SIG-M5 treated with dmso at 0.1 percent for 504 hours (cell line): Measurements from ENCODE around the gene POLRMT.
A peak's percentile ranks its signal among the peaks of the same experiment; 100 is the strongest.

Experiments used
- DNase-seq: peaks from one replicate; lab custom pipeline; 2025; ENCODE audit not compliant: unreplicated experiment; lab: John Stamatoyannopoulos, UW

The POLRMT gene

DNA sequence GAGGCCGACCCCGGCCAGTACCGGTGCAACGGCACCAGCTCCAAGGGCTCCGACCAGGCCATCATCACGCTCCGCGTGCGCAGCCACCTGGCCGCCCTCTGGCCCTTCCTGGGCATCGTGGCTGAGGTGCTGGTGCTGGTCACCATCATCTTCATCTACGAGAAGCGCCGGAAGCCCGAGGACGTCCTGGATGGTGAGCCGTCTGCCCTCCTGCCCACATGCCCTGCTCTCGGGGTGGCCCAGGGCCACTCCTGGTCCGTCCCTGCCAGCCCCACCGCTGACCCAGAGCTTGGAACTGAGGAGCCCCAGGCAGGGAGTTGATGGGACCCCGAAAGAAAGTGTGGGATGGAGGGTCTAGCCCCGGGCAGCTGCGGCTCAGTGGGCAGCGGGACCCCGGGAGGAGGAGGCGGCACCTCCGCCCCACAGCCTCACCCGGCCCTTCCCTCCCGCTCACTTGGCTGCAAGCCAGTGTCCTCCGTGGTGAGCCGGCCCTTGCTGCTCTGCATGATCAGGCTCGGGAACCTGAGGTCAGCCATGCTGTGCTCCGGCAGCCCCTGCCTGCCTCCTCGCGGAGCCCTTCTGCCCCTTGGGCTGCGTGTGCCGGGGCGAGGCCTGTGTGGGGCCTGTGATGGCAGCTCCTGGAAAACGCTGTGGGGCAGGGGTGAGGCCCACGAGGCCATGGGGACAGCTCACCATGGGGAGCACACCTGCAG is 51.8 kb downstream of the POLRMT start:
- no peak for DNase-seq

DNA sequence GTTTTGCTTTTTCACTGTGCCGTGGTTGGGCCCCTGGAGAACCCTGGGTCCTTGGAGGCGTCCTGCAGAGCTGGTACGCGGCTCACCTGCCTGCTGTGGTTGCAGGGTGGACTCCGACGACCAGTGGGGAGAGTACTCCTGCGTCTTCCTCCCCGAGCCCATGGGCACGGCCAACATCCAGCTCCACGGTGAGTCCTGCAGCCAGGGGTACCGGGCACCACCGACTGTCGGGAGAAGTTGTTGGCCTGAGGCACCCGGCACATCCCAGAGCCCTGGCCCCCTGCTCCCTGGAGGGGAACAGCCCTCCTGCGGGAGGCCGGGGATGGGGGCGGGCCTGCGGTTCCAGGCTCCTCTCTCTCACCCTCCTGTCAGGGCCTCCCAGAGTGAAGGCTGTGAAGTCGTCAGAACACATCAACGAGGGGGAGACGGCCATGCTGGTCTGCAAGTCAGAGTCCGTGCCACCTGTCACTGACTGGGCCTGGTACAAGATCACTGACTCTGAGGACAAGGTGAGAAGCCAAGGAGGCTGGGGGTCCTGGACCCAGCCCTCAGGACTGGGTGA is 53.0 kb downstream of the POLRMT start:
- no peak for DNase-seq

DNA sequence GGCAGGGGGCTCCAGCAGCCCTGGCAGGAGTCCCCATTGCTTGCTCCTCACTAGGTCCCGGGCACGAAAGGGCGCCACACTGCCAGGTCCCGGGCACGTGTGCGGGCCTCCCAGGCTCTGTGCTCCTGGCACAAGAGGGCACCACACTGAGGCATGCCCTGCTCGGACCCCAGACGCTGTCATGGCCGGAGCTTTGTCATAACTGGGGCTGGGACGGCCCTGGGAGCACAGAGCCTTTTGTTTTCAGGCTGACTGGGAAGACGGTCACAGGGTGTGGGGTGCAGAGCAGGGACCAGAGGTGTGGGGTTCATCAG is 53.5 kb downstream of the POLRMT start:
- DNase-seq = no peak

DNA sequence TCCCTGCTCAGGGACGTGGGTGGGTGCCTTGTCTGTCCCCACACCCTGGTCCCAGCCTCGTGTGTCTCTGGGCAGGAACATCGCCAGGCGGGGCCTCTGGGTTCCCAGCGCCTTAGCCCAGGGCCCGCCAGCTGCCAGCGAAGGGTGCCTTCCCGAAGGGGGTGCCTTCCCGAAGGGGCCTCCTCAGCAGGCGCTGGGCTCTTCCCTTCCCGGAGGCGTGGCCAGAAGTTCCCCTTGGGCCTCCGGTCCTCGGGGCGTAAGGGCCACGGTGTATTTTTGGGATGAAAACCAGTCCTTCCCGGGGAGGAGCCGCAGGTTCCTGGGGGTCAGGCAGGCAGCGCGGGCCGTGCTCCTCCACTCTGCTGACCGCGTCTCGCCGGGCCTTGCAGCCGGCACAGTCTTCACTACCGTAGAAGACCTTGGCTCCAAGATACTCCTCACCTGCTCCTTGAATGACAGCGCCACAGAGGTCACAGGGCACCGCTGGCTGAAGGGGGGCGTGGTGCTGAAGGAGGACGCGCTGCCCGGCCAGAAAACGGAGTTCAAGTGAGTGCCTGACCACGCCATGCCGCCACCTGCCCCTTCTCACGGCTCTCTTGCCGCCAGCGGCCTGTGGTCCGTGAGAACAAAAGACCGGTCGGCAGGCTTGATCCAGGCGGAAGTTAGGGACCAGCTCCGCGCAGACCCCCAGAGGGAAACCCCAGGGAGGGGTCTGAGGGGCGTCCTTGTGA is 54.1 kb downstream of the POLRMT start:
- no peak for DNase-seq

DNA sequence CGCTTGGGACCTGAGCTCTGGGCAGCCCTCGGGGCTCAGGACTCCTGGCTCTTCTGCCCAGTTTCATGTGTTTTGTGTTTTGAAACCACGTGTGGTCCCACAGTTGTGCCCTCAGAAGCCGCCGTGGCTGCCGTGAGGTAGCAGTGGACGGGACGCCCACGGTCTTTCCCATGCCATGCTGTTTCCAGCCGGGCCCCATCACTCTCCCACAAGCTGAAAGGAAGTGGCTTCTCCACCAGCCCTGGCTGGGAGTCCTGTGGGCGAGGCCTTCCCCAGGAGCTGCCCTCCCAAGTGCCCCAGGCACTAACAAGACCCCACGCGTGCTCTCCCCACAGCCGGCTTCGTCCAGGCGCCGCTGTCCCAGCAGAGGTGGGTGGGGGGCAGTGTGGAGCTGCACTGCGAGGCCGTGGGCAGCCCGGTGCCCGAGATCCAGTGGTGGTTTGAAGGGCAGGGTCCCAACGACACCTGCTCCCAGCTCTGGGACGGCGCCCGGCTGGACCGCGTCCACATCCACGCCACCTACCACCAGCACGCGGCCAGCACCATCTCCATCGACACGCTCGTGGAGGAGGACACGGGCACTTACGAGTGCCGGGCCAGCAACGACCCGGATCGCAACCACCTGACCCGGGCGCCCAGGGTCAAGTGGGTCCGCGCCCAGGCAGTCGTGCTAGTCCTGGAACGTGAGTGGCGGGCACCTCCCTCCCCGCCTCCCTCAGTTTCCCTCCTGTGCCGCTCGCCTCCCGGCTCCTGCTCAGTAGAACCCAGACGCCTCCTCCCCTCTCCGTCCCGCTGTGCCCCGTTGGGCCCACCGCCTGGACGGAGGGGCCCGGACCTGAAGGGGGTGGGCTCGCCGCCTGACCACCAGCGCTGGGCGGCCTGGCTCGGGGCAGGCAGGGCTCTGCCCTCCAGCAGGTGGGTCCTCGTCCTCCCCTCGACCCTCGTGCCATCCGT is 55.6 kb downstream of the POLRMT start:
- DNase-seq = no peak

DNA sequence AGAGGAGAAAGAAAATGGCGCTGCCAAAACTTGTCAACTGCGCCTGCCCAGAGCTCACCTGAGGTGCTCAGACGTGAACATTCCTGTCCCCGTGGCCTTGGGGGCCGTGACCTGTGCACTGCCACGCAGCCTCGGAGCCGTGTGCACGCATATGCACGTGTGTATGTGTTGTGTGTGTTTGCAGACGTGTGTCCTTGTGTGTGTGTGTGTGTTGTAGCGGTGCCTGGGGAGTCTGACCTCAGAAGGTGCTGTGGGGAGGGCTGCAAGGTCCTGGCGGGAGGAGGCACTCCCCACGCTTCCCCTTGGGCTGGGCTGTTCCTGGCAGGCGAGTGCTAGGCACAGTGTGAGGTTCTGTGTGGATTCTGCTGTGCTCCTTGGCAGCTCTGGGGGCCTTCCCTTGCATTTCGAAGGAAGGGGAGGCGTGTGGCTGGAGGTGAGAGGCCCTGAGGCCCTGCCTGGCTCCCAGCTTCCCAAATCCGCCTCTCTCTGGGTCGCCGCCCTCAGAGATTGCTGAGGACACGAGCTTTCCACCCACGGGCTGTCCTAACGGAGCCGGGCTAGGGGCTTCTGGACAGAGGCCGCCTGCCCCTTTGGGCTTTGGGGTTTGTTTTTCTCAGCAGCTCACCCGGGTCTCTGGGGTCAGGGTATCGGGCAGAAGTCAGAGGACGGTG is 56.4 kb downstream of the POLRMT start:
- no peak for DNase-seq

DNA sequence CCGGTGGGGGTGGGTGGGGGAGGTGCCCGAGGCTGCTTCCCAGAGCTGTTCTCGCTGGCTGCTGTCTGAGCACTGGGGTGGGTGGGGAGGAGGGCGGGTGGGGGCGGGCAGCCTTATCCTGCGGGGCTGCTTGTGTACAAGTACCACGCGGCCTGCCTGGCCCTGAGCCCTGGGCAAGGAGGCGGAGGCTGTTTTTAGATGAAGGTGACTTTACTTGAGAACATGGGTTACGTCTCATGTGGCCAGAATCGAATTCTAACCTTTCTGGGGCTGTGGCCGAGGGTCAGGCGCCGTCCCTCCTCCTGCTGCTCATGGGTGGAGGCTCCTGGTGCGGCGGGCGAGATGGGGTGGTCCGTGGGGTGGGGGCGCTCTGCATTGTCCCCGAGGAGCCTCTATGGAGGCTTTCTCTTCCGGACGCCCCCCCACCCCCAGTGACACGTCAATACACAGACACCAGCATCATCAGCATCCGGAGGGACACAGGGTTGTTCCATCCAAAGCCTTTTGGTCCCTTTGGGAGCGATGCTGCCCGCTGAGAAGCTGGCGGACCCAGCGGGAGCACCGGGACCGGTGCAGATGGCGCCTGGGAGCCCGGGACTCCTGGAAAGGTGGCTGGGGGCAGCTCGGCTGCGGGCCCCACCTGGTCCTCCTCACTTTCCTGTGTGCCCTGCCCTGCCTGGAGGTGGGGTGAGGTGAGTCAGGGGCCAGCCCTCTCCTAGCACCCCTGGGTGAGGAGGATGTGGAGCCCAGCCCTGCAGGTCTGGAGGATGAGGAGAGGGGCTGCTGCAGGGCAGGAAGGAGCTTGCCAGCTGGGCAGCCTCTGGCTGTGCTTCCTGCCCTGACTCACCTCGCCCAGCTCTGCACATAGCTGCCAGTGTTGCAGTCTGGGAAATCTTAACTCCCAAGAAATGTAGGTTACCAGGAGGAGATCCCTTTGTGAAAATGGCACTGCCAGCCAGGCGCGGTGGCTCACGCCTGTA is 57.5 kb downstream of the POLRMT start:
- no peak for DNase-seq

DNA sequence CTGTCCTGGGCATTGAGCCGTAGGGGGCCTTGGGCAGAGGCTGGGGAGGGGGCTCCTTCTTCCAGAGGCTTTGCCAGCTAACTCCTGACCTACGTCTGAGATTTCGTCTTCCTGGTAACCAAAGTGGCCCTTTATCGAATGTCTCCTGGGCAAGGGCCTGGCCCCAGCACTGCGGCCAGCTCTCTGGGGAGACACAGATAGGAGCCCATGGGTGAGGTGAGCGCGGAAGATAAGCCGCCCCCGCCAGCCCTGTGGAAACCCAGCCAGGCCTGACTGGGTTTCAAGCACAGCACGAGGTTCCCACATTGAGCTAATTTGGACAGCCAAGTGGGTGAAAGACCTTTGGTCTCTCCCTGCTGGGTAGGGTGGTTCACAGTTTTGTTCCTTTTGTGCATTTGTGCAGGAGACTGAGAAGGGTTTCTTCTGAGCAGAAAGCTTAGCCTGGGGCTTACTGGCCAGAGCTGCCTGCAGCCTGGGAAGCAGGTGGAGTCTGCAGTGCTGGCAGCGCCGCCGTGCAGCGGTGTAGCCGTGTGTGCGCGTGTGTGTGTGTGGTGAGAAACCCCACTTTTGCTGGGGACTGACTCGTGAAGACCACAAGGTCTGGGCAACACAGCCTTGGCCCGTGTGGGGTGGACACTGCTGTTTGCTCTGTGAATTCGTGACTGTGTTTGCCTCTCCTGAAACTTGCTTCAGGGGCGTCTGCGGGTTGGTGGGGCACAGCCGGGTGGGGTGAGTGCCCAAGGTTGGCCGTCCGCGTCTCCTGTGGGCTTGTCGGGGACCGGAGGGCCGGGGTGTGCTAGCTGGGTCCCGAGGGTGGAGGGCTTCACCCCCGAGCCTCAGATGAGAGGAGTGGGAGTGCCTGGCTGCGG is 58.4 kb downstream of the POLRMT start:
- no peak for DNase-seq

DNA sequence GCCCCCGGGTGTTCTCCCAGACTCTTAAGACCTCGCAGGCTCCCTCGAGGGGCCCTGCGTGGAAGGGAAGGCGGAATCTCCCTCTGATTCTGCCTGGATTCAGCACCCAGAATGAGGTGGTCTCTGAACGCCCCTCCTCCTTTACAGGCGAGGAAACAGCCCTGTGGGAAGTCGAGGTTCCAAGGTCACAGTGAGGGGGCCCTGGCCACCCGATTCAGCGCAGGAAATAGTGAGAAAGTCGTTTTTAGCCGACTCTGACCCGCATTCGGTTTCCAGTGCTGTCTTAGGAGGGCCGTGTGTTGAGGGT is 59.9 kb downstream of the POLRMT start:
- no peak for DNase-seq

DNA sequence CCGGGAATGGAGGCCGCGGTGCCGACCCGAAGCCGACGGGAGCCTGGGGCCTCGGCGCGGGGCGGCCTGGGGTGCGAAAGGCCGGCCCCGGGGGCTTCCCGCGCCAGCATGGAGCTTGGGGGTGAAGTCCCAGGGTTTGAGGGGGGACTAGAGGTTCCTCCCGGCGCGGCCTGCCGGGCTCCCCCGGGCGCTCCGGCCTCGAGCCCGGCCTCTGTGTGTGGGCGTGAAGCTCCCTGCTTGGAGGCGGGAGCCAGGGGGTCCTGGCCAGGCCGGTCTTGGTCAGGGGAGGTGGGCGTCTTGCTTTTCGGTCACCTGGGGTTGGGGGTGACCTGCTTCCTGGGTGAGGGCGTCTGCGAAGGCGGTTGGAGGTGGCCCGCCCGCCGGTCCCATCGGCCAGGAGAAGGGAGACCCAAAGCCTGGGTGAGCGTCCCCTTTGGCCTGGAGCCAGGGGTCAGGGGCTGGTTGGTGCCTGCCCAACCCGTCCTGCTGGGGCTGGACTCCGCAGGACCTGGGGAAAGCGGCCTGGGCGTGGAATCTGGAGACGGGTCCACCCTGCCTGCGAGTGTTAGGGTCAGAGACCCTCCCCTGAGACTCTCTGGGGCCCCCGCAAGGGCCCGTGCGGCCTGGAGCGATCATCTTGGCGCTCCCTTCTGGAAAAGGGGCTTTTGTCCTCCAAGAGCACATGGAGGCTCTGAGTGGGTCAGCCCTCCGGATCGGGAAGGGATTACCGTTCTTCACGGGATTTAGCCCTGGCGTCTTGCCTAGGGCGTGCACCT is 60.4 kb downstream of the POLRMT start:
- DNase-seq = no peak

DNA sequence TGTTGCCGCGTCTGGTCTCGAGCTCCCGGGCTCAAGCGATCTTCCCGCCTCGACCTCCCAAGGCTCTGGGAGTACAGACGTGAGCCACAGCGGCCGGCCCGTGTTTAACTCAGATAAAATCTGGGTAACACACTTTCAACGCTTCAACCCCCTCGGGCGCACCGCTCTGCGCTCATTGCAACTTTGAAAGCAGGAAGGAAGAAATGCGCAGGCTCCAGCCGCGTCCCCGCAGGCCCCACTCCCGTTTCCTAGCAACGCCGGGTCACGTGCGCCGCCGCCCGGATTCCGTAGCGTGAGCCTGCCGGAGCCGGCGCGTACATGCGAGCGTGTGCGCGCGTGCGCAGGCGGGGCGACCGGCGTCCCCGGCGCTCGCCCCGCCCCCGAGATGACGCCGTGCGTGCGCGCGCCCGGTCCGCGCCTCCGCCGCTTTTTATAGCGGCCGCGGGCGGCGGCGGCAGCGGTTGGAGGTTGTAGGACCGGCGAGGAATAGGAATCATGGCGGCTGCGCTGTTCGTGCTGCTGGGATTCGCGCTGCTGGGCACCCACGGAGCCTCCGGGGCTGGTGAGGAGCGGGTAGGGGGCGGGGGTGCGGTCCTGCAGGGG is 61.1 kb downstream of the POLRMT start, which contains the start of gene BSG:
Gene BSG, plus strand, starts transcription at position 457 of the 603 bp plus-strand sequence. Its CDS starts 39 bp downstream, at position 496.
- DNase-seq = peak; percentile 93

DNA sequence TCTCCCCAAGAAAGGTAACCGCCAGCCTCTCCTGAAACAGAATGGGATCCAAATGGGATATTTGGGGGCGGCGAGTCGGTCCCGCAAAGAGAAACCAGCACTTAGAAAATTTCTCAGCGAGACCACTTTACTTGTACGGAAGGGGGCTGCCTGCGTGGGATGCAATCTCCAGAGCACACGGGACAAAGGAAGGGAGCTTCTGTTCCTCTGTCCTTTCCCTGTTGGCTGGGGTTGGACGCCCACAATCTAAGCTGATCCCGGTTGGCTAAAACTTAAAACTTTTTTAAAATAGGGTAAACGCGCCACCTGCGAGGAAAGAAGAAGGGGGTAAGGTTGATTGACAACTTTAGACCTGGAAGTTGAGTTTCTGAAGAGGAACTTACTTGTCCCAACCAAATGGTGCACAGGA is 61.8 kb downstream of the POLRMT start:
- peak; percentile 69 for DNase-seq

DNA sequence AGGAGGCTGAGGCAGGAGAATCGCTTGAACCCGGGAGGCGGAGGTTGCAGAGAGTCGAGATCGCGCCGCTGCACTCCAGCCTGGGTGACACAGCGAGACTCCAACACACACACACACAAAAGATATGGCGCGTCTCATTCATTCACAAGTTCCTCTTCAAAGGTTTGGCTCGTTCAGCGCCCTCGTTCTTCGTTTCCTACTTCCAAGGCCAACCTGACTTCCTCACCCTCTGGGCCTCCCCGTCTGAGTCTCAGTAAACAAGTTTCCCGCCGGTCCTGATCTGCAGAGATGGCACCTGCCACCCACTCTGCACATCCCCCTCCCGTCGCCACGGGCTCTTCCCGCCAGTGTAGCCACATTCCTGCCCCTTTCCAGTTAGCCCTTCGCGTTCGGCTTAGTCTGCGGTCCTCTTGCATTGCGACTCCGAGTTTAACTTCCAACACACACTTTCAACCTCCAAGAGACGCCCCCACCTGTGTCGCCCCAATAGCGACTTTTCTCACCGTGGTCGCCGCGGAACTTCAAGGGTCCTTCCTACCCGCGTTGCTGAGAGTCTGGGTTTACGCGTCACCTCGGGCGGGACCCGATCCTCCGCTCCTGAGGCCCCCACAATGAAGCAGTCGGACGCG is 62.3 kb downstream of the POLRMT start:
- peak; percentile 67 for DNase-seq

DNA sequence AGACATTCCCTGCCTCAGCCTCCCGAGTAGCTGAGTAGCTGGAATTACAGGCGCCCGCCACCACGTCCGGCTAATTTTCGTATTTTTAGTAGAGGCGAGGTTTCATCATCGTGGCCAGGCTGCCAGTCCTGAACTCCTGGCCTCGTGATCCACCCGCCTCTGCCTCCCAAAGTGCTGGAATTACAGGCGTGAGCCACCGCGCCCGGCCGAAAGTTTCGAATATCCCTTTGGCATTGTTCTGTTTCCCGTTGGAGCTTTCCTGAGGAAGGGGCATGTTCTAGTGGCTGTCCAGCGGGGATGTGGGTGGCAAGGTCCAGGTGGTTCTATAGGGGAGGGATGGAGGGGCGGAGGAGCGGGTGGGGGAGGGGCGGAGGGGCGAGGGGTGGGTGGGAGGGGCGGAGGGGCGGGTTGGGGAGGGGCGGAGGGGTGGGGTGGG is 63.1 kb downstream of the POLRMT start:
- no peak for DNase-seq

DNA sequence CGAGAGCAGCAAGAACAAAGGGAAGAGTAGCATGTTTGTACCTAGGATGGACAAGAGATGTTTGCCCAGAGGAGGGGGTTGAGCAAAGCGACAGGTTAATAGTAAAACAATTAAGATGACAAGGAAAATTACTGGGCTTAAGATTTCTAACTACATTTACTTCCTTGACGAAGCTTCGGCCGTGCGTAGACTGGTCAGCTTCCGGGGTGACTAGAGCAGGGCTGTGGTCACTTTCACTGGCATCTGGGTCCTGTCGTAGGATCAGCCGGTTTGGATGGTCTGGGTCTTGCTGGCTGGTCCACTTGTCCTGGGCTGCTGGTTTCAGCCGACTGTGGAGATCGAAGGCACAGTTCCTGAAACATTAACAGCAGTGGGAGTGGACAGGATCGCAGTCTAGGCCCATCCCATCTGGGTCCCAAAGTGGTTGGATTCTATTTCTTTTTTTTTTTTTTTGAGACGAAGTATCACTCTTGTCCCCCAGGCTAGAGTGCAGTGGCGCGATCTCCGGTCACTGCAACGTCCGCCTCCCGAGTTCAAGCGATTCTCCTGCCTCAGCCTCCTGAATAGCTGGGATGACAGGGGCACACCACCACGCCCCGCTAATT is 65.9 kb downstream of the POLRMT start:
- DNase-seq = no peak
